ENCODE results near the gene C2CD4D.
"Not testable (repeated sequence)": the region's sequence is repeated elsewhere in the genome, so short reads cannot be mapped to it uniquely, and the experiment has no call there.

Gene C2CD4D

DNA sequence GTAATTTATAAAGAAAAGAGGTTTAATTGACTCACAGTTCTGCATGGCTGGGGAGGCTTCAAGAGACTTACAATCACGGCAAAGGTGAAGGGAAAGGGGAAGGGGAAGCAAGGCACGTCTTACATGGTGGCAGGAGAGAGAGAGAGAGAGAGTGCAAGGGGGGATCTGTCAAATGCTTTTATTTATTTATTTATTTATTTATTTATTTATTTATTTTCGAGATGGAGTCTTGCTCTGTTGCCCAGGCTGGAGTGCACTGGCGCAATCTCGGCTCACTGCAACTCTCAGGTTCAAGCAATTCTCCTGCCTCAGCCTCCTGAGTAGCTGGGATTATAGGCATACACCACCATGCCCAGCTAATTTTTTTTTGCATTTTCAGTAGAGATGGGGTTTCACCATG, 43.3 kb upstream of the C2CD4D start:
- DNase-seq (ENCODE audit: low spot score); H3K9me3 ChIP-seq (ENCODE audit: severe bottlenecking); H3K4me3 ChIP-seq (ENCODE audit: severe bottlenecking); H3K27ac ChIP-seq (ENCODE audit: poor library complexity, severe bottlenecking); ATAC-seq (ENCODE audit: low read depth); H3K27me3 ChIP-seq (ENCODE audit: insufficient read depth, poor library complexity, severe bottlenecking): not testable (repeated sequence)
- H3K36me3 ChIP-seq (ENCODE audit: low read depth) = peaks cover 12% of the 10 kb centered on the region
- H3K4me1 ChIP-seq (ENCODE audit: insufficient read depth, poor library complexity, severe bottlenecking) = peaks cover 24% of the 10 kb centered on the region

GRCh38 chr1:151882466-151882865, 42.8 kb upstream of the C2CD4D start:
- no peak for DNase-seq (ENCODE audit: low spot score)
- TF ChIP-seq, protein P1, sequence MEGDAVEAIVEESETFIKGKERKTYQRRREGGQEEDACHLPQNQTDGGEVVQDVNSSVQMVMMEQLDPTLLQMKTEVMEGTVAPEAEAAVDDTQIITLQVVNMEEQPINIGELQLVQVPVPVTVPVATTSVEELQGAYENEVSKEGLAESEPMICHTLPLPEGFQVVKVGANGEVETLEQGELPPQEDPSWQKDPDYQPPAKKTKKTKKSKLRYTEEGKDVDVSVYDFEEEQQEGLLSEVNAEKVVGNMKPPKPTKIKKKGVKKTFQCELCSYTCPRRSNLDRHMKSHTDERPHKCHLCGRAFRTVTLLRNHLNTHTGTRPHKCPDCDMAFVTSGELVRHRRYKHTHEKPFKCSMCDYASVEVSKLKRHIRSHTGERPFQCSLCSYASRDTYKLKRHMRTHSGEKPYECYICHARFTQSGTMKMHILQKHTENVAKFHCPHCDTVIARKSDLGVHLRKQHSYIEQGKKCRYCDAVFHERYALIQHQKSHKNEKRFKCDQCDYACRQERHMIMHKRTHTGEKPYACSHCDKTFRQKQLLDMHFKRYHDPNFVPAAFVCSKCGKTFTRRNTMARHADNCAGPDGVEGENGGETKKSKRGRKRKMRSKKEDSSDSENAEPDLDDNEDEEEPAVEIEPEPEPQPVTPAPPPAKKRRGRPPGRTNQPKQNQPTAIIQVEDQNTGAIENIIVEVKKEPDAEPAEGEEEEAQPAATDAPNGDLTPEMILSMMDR (IDR thresholded peaks at IDR 0.05; ENCODE audit: poor library complexity, severe bottlenecking) = no peak
- no peak for ATAC-seq (ENCODE audit: low read depth)
- Histone ChIP-seq H3K27me3 (ENCODE audit: insufficient read depth, poor library complexity, severe bottlenecking) (no peaks in the 10 kb centered on the region), H3K4me1 (ENCODE audit: insufficient read depth, poor library complexity, severe bottlenecking) (peaks cover 20% of the 10 kb centered on the region), H3K9me3 (ENCODE audit: severe bottlenecking) (no peaks in the 10 kb centered on the region), H3K4me3 (ENCODE audit: severe bottlenecking) (no peak overlapping the region), H3K27ac (ENCODE audit: poor library complexity, severe bottlenecking) (no peak overlapping the region), H3K36me3 (ENCODE audit: low read depth) (peaks cover 8% of the 10 kb centered on the region)

DNA sequence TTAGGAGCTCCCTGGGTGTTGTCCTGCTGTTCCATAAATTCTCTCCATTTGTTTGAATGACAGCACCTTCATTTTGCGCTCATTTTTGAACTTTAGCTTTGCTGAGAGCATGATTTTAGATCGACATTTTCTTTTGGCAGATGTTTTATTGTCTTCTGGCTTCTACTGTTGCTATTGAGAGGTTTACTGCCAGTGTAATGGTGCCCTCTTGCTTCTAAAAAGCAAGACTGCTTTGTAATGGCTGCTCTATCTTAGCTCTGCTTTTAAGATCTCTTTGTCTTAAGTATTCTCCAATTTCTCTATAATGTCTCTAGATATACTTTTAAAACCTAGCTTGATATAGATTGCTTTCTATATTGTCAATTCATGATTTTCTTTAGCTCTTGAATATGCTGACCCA, 41.9 kb upstream of the C2CD4D start:
- TF ChIP-seq, protein P1 (IDR thresholded peaks at IDR 0.05; ENCODE audit: poor library complexity, severe bottlenecking) = peak; percentile 52
- Histone ChIP-seq H3K4me3 (ENCODE audit: severe bottlenecking) (no peak overlapping the region), H3K27ac (ENCODE audit: poor library complexity, severe bottlenecking) (no peak overlapping the region), H3K36me3 (ENCODE audit: low read depth) (peaks cover 6% of the 10 kb centered on the region; the same call in 1 of the 2 replicates), H3K27me3 (ENCODE audit: insufficient read depth, poor library complexity, severe bottlenecking) (no peaks in the 10 kb centered on the region), H3K4me1 (ENCODE audit: insufficient read depth, poor library complexity, severe bottlenecking) (peaks cover 13% of the 10 kb centered on the region), H3K9me3 (ENCODE audit: severe bottlenecking) (no peaks in the 10 kb centered on the region)
- ATAC-seq (ENCODE audit: low read depth) (peak; percentile 61; the same call in 1 of the 3 replicates), DNase-seq (ENCODE audit: low spot score) (no peak)

- Histone ChIP-seq H3K4me3 (ENCODE audit: severe bottlenecking) (no peak overlapping the region), H3K27me3 (ENCODE audit: insufficient read depth, poor library complexity, severe bottlenecking) (no peaks in the 10 kb centered on the region), H3K27ac (ENCODE audit: poor library complexity, severe bottlenecking) (no peak overlapping the region), H3K4me1 (ENCODE audit: insufficient read depth, poor library complexity, severe bottlenecking) (no peaks in the 10 kb centered on the region), H3K9me3 (ENCODE audit: severe bottlenecking) (no peaks in the 10 kb centered on the region), H3K36me3 (ENCODE audit: low read depth) (no peaks in the 10 kb centered on the region; the same call in 1 of the 2 replicates)
- no peak for ATAC-seq (ENCODE audit: low read depth)
- TF ChIP-seq, protein P1 (IDR thresholded peaks at IDR 0.05; ENCODE audit: poor library complexity, severe bottlenecking) = no peak
- DNase-seq (ENCODE audit: low spot score) = no peak
Observed at GRCh38 chr1:151875419-151876097, 35.9 kb upstream of the C2CD4D start.

DNA sequence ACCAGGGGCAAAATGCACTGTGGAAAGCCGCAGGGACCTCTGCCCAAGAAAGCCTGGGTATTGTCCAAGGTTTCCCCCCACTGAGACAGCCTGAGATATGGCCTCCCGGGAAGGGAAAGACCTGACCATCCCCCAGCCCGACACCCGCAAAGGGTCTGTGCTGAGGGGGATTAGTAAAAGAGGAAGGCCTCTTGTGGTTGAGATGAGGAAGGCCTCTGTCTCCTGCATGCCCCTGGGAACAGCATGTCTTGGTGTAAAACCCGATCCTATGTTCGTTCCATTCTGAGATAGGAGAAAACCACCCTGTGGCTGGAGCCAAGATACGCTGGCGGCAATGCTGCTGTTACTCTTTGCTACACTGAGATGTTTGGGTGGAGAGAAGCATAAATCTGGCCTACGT, 33.2 kb upstream of the C2CD4D start:
- ATAC-seq (ENCODE audit: low read depth); H3K9me3 ChIP-seq (ENCODE audit: severe bottlenecking); H3K27ac ChIP-seq (ENCODE audit: poor library complexity, severe bottlenecking); H3K36me3 ChIP-seq (ENCODE audit: low read depth); DNase-seq (ENCODE audit: low spot score); H3K27me3 ChIP-seq (ENCODE audit: insufficient read depth, poor library complexity, severe bottlenecking); H3K4me1 ChIP-seq (ENCODE audit: insufficient read depth, poor library complexity, severe bottlenecking); H3K4me3 ChIP-seq (ENCODE audit: severe bottlenecking): not testable (repeated sequence)

Data from RWPE2 (cell line).